Inflammatory macrophage (primary cell): Measurements from ENCODE around the gene SHH.
A peak's percentile ranks its signal among the peaks of the same experiment; 100 is the strongest.

Source experiments
- DNase-seq, 2 donors: peaks; one replicate each; pipeline ENCODE4 v3.0.0-alpha.2; 2020 to 2022

The SHH gene

DNA sequence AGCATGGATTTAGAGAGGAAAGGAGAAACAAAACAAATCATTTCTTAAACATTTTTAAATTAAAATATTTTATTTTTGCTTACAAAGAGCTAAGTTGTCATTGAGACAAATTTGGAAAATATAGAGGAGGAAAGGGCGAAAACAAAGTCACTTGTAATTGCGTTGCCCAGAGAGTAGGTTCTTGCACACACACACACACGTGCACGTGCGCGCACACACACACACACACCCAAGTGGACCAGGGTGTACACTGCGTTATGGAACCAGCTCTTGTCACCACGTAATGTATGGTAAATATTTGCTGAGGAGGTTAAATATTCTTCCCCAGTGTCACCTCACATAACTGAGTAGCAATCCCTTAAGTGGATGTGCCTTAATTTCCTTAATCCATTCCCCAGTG, 21.6 kb downstream of the SHH start:
- DNase-seq: no peak

DNA sequence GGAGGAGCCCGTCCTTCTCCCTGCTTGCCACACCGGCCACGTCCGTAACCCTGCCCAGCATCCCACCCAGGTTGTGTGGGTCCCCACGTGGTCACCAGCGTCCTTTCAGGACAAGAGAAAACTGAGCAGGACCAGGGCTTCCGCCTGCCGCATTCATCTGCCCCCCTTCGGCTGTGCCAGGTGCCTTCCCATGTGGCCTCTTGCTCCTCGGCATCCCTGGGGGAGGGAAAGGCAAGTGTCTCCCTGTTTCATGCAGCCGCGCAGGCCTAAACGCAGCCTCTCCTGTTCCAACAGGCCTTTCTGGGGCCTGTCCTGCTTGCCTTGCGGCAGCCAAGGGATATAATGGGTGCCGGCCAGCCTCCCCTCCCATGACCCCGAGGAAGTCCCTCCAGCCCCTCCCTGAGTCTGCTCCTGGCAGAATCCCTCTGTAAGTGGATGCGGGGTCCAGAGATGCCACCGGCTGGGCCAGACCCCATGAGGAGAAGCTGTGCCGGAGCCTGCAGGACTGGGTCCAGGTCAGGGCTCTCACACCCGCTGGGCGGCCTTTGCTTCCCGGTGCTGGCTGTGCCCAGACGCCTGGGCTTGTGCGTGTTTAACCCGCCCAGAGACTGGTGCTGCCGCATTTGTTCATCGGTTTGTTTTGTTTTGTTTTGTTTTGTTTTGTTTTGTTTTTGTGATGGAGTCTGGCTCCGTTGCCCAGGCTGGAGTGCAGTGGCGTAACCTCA, 23.1 kb downstream of the SHH start:
- DNase-seq: no peak

- no peak for DNase-seq
Observed at GRCh38 chr7:155788616-155789000, 23.7 kb downstream of the SHH start.

DNA sequence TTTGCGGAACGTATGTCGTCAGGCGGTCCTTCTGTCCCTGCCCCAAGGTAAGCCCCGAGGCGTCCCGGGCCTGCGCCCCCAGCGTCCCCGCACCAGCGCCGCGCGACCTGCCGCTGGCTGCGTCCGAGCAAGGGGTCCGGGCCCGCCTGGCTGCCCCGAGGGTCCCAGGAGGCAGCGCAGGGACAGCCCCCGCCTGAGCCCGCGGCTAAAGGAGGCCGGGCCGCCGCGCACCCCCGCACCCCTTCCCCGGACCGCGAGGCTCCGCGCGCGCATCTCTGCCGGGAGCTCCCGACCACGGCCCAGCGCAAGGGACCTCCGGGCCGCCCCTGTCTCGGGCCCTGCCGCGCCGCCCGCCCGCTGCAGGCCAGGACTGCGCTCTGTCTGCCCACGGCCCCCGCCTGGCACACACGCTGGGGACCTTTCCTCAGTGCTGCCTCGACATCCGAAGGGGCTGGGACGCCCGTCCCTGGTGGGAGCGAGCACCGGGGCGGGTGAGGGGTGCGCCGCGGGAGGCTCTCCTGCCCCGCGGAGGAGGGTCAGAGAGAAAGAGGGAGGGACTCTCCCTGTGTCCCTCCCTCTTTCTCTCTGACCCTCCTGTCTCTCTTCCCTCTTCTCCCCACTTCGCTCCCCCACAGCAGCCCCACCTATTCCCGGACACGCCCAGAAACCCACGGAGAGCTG, 25.0 kb downstream of the SHH start:
- DNase-seq: peak in 1 of 2 donors; percentile 34

- DNase-seq: no peak
Observed at GRCh38 chr7:155786491-155786890, 25.8 kb downstream of the SHH start.

GRCh38 chr7:155785536-155785935, 26.7 kb downstream of the SHH start:
- no peak for DNase-seq

DNA sequence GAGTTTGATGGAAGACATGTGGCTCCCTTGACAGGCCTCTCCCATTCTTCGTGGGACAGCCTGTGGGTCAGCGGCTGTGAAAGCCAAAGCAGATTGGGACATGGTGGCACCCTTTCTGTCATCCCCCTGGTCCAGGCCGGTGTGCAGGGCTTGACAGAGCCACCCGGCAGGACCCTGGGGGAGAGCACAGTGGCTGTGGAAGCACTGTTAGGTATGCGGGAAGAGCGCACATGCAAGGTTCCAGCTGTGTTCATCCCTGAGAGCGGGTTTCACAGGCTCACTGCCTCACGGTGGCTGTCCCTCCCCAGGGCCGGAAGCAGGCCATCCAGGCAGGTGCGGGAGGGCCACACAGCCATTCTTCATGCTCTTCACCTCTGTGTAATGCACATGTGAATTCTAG, 29.8 kb downstream of the SHH start:
- DNase-seq: no peak

DNA sequence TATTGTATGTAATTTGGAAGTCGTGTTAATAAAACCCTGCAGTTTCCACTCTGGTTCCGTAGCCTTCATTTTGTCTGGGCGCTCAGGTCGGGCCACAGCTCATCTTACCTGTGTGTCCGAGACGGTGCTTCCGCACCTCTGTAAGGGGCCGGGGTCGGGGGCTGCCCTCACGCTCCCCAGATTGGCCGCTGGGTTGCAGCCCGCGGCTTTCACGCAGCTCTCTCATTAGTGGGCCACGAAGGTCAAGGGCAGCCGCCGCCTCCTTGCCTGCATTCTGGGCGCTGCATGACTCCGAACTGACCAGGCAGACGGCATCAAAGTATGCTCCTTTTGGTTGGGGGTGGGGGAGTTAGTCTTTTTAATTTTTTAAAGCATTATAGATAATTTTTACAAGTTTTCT, 30.8 kb downstream of the SHH start:
- no peak for DNase-seq

DNA sequence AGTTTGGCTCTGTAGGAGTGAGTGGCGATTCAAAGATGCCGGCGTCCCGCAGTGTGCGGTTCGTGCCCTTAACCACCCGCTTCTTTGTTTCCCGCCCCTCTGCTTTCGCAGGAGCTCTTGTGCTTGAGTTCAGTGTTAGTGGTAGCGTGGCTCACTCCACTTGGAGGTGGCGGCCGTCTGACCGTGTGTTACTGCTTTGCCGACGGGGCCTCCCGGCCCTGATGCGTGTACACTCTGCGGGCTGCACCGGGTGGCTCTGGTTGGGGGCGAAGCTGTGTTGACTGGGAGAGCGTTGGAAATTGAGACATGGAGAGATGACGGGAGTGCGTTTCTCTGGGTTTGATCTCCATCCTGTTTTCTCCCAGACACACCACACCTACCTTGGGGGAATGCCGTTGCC, 31.4 kb downstream of the SHH start:
- no peak for DNase-seq

DNA sequence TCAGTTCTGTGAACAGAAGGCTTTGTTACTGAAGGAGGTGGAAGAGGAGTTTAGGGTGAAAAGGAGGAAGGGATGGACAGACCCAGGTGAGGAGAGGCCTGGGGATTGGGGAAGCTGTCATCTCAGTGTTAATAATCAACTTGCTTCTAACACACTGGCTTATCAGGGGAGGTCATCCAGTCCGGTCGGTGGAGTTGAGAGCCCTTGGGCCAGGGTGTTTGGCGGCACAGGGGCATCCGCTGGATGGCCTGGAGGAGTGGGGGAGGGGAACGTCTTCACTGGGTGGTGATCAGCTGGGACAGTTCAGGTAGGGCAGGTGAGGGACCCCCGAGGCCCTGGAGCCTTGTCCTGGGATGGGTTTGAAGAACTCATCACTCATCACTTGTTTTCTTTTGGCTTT, 33.9 kb downstream of the SHH start:
- DNase-seq: no peak

DNA sequence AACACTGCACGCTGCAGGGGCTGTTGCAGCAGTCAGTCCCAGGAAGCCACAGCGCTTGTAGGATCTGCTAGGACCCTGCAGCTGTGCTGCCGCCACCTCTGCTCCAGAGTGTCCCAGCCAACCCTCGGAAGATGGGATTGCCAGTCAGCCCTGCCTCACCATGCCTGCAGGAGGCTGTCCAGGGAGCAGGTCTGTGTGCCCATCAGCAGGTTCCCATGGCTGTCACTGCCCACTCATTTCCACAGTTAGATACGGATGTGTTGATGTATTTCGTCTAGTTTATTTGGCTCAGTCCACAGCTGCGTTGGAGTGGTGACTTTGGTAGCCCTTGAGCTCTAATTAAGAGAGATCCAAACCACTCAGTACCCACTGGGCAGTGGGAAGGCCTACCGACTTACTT, 35.7 kb downstream of the SHH start:
- DNase-seq: no peak

GRCh38 chr7:155775691-155776090, 36.6 kb downstream of the SHH start:
- DNase-seq: no peak

DNA sequence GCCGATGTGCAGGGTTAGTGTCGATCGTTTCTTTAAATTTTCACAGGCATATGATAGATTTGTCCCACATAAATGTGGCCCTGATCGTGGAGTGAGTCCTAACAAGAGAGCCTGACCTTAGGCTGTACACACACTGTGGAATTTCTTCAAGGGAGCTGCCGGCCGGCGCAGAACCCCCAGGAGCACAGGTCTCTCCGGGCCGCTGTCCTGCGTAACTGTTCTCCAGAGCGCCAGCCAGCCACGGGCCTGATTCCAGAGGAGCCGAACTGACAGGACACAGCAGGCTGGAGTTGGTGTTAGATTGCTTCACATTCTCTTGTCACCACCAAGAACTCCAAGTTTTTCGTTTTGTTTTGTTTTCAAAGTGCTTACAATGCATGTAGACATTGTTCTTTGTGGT, 37.3 kb downstream of the SHH start:
- no peak for DNase-seq

DNA sequence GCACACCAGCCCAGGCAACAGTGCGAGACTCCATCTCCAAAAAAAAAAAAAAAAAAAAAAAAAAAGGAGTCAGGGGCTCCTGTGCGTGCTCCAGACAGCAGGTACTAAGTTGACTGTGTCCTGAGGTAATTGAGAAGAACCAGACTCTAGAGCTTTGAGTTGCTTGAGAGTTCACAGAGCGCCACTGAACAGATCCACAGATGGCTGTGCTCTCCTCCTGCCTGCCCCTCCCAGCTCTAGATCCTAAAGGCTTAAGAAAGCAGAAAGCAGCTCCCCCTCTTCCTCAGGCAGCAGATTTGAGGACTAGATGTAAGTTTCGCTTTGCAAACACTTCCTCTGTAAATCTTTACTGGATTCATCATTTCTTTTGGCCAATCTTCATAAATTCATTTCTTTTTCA, 38.7 kb downstream of the SHH start:
- DNase-seq: no peak

- DNase-seq: no peak
Observed at GRCh38 chr7:155770241-155770640, 42.0 kb downstream of the SHH start.

DNA sequence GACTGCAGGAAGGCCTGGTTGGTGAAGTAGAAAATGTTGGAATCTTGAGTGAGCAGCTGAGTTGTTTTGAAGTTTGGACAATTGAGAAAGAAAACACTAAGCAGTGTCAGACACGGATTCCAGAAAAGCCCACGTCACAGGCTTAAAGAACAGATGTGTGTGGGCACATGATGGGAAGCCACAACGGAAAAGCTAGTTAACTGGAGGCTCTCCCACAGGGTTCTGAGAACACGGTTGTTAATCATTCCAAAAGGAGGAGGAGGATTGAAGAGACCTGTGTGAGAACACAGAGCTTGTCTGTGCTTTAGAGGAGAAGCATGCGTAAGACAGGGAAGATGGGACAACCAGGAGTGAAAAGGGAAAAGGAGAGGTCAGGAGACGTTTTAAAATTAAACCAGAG, 42.6 kb downstream of the SHH start:
- DNase-seq: no peak

GRCh38 chr7:155766966-155767916, 45.0 kb downstream of the SHH start:
- DNase-seq: no peak

GRCh38 chr7:155766386-155766785, 45.9 kb downstream of the SHH start:
- DNase-seq: no peak

DNA sequence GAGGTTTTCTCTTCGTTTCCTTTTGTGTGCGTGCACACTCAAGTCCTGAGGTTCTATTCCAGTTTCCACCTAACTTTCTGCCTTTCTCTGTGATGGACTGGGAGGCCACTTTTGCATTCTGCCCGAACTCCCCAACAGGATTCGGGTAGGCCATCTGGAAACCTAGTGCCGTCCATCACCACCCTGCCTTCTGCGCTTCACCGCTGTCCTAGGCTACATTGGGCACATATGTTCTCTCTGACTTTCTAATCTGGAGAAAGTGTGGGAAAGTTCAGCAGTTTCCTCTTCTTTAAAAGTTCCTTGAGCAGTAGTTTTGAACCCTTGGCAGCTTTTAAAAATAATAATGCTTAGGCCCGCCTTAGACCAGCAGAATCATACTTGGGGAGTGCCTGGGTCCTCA, 46.8 kb downstream of the SHH start:
- no peak for DNase-seq

DNA sequence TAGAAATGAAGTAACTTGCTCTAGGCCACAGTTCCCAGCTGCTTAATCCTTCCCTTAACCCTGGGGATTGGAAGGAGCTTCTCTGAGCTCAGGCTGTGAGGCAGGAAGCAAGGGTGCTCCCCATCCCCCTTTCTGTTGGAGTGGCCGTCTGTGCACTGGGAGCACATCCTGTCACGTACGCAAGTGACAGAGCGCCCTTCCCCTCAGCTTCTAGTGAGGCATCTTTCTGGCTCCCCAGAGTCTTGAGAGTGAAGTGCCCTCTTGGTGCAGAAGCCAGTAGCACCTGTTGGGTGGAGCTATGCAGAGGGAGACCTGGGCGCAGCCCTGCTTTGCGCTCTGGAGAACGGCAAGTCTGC, 47.8 kb downstream of the SHH start:
- DNase-seq: no peak

DNA sequence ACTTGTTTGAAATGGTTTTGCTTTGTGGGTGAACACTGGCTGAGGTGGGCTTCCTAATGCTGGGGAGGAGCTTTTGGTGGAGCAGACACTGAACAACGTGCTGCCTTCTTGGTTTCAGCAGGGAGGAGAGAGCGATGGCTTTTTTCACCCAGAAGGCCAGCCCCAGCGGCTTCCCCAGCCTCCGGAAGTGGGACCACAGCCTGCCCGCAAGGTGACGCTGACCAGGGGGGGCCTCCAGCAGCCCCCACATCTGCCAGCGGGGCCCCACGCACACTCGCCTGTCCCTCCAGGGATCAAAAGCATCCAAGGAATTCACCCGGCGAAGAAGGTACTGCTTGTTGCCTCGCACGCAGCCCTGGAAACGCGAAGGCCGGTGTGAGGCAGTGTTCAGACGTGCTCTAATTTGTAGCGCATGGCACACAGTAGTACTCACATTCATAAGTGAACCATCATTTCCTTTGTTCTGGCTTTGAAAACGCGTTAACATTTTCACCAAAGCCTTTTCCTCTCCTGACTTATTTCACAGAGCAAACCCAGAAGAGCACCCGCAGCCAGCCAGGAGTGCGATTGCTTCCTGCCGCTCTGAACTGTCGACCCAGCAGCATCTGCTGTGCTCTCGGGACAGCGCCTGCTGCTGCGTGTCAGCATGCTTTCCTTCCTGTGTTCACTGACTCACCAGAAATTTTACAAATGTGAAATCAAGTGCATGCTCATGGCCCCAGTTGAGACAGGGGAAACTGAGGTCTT, 48.4 kb downstream of the SHH start:
- DNase-seq: peak; percentile 47 to 64

- DNase-seq: no peak
Observed at GRCh38 chr7:155763122-155763521, 49.1 kb downstream of the SHH start.

GRCh38 chr7:155762655-155763054, 49.6 kb downstream of the SHH start:
- DNase-seq: no peak
